HG03520 (cell line): ENCODE results near the gene TUBGCP3.

Experiments used
- ATAC-seq: cut with Tn5 transposase; IDR thresholded peaks from one replicate; pipeline ENCODE4 v1.9.1; 2021; ENCODE audit warnings: mild to moderate bottlenecking, moderate library complexity; ENCODE audit not compliant: unreplicated experiment

The TUBGCP3 gene

DNA sequence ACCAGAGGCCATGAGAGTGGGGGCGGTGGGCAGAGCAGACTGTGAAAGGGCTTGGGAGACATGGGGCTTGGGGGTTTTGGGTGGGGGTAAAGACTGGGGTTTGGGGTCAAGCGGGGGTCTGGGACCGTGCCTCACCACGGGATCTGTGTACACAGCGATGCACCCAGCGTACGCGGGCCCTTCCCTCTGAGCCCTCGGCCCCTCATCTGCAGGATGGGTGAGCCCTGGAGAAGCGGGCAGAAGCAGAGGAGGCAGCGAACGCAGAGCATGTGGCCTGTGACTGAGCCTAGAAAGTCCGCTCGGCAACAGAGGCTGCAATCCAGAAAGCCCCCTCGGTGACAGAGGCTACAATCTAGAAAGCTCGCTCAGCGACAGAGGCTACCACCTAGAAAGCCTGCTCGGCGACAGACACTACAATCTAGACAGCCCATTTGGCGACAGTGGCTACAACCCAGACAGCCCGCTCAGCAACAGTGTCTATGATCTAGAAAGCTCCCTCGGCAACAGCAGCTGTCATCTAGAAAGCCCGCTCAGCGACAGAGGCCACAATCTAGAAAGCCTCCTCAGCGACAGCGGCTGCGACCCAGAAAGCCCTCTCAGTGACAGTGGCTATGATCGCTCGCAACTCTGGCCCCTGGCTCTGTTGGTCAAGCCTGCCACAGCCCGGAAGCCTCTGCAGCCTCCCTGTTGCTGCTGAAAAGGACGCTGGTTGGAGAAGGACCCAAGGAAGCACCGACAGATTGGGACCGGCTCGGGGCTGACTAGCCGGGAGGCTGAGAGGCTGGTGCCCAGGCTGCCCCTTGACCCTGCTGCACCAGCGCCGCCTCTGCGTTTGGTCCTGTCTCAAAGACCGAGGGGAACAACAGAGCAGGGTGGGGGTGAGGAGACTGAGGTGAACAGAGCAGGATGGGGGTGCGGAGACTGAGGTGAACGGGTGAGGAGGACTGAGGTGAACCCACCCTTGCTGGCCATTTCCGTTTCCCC, 143.2 kb downstream of the TUBGCP3 start:
- no peak for ATAC-seq

DNA sequence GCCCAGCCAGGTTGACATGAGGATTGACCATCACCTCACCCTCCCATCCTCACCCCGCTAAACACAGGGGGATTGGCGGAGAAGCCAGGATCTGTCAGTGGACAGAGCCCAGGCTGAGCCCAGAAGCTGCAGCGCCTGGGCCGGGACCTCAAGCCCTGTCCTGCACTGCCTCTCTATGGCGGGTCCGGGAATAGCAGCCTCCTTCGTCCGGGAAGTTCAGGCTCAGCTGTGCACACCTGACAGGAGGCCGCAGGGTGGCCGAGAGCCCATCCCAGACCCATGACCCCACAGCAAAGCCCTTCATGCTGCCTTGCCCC, 144.0 kb downstream of the TUBGCP3 start:
- ATAC-seq: peak; percentile 50

DNA sequence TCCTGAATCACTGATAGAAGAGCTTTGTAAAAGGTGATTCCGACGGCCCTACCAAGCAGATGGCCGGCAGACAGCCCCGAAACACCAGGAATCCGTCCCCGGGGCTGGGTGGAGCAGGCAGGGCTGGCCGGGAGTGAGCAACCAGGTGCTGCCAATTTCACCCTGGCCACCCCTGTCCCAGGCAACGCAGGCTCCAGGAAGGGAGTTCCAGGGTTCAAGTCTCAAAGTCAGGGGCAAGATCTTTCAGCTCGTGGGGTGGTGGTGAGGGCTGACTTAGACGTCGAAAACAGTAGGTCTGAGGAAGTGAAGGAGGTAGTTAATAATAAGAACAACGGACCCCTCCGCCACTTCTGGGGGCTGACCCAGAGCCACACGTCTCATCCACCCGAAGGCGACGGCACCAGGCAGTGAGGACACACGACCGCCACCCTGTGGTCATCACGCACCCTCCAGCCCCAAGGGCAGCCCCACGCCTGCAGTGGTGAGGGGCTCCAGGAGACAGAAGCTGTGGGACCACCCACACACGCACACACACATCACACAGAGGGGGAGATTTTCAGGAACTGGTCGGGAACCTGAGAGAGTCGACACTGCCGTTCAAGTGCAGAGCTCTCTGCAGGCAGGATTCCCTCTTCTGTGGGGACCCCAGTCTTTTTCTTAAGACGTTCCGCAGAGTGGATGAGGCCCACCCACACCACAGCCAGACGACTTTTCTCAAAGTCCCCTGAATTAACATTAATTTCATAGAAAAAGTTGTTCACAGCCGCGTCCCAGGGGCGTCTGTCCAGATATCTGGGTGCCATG, 144.6 kb downstream of the TUBGCP3 start:
- no peak for ATAC-seq

DNA sequence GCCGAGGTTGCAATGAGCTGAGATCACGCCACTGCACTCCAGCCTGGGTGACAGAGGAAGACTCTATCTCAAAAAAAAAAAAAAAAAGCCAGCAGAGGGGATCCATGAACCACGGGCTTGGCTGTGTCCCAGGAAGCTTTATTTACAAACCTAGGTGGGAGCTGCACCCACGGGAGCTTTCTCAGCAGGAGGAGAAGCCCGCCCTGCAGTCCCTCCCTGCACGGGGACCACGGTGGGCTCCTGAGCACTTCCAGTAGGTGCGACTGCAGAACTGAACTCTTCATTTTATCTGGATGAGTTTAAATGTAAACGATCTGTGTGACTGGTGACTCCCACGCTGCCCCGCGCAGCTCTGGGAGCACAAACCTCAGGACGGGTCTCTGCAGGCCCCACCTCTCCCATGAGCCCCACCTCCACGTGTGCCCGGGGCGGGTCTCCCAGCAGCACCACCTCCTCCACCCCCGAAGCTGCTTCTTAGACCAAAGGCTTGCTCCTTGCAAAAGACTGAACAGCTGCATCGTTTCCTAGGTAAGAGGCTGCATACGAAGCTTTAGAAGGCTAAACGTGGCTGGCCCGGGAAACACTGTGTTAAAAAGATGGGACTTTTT, 145.4 kb downstream of the TUBGCP3 start:
- no peak for ATAC-seq

DNA sequence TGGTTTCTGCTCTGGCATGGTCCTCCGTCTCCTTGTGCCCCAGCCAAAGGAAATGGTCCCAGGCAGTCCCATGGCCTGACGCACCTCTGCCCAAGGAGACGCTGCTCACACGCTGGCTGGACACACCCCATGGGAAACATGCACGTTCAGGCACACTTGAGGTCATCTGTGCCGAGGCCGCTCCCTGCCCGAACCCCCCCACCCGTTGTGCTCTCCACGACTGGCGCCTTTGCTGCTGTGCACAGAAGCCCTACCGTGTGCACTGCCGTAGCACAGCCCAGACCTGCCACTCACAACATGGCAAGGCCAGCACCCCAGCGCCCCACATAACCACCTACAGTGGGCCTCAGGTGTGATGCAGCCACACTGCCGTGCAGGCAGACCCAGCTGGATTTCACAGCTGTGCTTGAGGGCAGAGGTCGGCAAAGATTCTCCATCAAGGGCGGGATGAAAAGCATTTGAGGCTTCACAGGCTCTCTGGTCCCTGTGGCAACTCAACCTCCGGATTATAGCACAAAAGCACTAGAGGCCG, 146.1 kb downstream of the TUBGCP3 start:
- no peak for ATAC-seq

DNA sequence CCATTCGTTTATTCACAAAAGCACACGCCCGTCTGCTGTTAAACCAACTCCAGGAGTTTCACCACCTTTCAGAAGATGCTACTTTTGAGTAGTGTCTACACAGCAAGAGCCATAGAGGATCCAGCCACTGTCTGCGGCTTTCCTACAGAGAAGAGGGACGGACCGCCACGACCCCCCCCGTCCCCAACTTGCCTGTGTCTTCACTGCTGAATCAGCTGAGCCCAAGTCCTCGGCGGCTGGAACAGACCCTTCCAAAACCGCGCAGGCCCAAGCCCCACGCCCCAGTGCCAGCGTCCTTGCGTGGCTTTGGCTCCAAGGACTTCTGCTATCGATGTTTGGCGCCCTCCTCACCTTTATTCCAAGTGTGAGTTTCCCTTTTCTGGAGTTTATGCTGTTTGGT, 146.7 kb downstream of the TUBGCP3 start:
- ATAC-seq: no peak

DNA sequence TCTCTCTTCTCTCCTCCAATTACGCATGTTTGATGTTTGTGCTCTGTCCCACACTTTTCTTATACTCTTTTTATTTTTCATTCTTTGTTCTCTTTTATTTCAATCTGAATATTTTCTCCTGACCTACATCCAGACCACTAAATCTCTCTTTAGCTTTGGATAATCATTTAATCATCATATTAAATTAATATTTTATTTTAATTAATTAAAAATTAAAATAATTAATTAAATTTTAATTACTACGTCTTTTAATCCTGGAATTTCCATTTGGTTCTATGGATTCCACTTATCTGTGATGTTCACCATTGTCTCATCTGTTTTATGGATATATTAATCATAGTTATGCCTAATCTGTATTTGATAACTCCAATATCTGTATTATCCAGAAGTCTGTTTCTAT, 149.4 kb downstream of the TUBGCP3 start:
- no peak for ATAC-seq

DNA sequence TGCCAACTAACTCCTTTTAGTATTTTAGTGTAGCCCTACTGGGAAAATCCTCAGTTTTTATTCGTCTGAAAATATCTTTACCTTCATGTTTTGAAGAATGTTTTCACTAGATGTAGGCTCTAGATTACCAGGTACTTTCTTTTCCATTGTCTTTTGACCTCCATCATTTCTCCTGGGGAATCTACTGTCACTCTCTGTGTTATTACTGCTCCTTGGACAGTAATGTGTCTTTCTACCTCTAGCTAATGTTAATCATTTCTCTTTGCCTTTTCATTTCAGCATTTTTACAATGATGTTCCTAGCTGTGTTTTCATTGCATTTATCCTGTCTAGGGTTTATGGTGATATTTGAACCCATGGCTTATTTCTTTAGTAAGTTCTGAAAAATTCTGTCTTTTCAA, 149.9 kb downstream of the TUBGCP3 start:
- ATAC-seq: no peak

DNA sequence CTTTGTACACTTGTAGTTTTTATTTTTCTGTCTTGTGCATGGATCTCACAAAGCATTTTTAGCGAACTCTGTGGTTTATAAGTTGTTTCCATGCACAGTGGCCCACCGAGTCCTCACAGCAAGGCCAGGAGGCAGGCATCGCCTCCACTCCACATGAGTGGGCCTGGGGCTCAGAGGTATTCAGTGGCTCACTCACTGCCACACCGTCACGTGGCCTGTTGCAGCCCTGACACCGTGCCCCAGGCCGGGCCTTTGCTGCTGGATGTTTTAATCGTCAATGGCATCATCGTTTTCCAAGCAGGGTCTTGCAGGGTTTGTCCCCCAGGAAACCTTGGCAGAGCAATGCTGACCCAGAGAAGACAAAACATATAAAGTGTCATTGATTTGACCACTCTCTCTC, 152.0 kb downstream of the TUBGCP3 start:
- ATAC-seq: no peak
